NCI-H2227 (cell line): Measurements from ENCODE around the gene ISL2.

Source experiments
- DNase-seq: peaks from one replicate; lab custom pipeline; 2025; ENCODE audit not compliant: unreplicated experiment; lab: John Stamatoyannopoulos, UW

Gene ISL2

DNA sequence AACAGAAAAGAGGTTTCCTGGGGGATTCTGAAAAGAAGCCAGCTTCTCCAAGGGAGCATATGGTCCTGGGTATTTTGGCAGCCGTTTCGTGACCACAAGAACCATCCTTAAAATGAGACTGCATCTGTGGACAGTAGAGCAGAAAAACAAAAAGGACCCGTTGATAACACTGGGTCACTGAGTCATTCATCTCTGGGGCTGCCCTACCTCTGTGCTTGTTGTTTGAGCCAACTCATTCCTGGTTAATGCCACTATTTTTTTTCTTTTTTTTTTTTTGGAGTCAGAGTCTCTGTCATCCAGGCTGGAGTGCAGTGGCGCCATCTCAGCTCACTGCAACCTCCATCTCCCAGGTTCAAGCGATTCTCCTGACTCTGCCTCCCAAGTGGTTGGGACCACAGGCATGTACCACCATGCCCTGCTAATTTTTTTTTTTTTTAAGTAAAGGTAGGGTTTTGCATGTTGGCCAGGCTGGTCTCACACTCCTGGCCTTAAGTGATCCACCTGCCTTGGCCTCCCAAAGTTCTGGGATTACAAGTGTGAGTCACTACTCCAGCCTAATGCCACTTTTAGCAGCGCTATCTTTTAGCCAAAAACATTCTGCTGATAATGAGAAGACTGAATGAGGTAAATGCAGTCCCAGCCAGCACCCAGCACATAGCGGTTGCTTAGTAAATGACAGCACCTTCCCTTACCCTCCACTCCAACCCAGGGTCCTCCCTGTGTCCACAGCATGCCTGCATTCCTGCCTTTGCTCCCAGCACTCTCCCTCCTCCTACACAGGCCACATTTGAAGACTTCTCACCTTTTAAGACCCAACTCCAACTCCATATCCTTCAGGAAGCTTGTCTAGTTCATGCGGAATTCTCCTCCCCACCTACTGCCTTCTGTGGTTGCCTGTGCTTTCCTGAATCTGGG is 9.1 kb upstream of the ISL2 start:
- no peak for DNase-seq

DNA sequence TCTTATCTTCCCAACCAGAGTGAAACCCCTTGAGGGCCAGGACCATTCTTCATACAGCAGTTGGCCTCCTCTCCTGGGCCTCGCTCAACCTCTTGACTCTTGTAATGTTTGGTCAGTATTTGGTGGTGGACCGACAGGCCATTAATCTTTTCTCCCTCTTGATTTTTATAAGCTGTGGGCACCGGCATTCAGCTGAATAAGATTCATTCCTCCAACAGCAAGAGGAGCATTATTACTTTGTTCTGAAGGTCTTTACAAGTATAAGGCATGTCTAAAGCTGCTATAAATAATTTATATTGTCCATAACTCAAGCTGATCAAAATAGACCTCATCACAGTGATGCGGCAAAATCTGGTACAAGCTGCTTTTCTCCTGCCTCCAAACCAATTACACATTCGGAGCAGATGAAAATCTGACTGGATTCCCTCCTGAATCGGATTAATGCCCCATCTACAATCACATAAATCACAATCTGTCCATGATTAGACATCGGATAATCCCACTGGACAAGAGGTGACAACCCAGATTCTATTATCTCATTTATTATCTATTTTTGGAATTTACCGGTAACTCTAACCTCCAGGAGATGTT is 8.4 kb upstream of the ISL2 start:
- no peak for DNase-seq

DNA sequence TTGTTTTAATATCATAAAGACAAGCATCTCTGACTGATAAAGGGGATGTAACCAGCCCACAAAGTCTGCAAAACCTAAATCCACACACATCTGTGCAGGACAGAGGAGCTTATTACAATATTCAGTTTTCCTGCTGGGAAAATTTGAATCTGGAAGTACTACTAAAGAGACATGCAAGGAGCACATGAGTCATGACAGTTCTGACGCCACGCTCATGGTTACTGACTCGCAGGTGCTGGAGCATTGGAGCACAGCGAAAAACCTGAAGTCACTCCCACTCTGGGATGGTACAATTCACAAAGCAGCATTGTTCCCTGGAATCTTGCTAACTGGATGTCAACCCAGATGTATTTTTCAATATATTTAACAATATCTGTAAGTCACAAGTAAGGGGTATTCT is 7.6 kb upstream of the ISL2 start:
- no peak for DNase-seq

DNA sequence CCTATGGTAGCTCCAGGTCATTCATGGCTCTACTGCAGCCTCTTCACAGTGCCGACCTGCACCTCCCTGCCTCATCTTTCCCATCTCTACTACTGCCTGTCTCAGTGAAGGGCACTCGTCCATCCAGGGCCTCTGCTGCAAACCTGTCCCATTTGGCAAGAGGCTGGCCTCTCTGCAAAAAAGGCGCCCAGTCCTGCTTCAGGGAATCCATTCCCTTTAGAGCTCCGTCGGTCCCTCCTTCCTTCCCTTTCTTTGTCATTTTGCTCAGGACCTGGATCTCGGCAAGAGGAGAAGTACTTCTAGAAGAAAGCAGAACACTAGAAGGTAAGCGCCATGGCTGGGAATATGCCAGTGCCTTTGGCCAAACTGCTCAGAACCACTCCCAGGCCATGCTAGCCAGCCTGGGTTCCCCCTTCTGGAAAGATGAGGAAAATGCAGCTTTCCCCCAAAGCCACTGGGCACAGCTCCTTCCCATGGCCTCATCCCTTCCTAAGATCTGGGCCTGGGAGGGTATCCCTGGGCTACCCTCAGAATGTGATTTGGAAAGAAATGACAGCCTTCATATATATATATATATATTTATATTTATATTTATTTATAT is 6.4 kb upstream of the ISL2 start:
- DNase-seq, result peak; percentile 45

DNA sequence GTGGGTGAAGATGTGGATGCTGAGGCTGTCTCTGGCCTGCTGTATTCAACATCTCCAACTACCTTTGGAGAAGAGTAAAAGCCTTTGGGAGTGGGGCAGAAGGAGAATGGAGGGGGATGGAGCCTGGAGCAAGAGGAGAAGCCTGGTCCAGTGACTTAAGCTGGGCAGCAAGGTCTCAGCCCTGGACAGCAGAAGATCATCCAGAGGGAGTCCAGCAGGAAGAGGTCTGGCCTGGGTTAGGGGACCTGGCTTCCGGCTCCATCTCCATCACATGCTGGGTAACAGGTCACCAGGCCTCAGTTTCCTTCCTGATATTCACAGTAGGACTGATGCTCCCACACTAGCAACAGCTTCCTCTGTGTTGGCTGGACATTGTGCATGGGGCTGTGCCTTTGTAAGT is 3.8 kb upstream of the ISL2 start:
- DNase-seq, result no peak

DNA sequence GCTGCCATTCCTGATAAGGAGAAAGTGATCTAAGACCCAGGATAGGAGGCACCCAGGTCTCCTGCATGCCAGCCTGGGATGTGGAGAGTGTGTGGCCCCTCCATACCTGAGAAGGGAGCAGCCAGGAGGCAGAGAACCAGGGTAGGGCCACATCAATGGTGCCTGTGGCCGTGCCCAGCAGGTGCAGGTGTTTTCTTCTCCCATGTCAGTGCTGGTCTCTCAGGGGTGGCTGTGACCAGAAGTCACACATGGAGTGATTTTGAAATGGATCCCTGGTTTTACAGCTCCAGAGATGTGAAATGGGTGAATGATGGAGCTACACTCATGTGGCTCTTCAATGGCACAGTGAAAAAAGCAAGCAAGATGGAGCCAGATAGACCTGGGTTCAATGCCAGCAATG is 3.3 kb upstream of the ISL2 start:
- no peak for DNase-seq

DNA sequence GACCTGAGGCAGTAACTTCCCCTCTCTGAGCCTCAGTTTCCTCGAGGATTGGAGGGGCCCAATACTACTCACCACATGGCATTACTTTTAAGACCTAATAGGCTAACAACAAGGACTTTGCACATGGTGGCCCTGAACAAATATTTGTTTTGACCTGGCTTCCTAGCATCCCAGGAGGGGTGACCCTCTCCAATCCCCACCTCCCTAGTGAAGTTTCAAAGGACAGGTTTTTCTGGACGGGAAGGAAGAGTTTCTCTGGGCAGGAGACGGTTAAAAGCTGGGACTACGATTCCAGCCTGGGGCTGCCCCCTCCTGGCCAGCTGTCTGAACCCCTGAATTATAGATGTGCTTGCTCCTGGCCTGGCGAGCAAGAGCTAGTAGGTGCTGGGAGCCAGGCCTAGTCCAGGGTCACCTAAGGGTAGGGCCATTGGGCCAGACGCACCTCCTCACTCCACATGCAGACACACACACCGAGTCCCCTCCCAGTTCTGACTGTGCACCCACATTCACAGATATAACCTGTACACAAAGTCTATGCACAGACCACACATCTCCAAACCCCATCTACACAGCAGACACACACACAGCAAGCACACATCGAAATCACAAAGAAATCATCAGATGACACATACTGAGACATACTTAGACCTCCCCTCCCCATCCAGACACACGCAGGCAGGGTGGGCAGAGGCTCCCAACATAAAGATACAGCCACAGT is 2.7 kb upstream of the ISL2 start:
- DNase-seq, result no peak

DNA sequence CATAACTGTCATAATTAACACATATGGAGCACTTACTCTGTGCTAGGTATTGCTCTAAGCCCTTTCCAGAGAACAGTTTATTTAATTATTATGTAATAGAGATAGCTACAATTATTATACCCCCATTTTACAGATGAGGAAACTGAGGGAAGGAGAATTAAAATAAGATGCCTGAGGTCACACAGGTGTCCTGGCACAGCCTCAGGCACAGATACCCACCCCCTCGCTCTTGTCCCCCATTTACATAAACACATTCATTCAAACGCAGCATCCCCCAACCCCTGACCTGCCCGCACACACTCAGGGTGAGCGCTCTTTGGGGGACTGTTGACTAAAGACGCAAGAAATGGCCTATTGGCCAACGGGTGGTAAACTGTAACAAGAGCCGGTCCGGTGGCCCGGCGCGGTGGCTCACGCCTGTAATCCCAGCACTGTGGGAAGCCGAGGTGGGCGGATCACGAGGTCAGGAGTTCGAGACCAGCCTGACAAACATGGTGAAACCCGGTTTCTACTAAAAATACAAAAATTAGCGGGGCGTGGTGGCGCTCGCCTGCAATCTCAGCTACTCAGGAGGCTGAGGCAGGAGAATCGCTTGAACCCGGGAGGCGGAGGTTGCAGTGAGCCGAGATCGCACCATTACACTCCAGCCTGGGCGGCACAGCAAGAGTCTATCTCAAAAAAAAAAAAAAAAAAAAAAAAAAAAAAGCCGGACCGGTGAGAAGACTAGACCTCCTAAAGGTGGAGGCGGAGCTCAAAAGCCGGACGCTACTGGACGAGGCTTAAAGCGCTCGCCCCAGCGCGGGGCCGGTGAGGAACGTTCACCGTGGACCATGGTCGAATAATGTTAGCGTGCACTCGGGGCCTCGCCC is 1.9 kb upstream of the ISL2 start:
- DNase-seq, result peak; percentile 33

DNA sequence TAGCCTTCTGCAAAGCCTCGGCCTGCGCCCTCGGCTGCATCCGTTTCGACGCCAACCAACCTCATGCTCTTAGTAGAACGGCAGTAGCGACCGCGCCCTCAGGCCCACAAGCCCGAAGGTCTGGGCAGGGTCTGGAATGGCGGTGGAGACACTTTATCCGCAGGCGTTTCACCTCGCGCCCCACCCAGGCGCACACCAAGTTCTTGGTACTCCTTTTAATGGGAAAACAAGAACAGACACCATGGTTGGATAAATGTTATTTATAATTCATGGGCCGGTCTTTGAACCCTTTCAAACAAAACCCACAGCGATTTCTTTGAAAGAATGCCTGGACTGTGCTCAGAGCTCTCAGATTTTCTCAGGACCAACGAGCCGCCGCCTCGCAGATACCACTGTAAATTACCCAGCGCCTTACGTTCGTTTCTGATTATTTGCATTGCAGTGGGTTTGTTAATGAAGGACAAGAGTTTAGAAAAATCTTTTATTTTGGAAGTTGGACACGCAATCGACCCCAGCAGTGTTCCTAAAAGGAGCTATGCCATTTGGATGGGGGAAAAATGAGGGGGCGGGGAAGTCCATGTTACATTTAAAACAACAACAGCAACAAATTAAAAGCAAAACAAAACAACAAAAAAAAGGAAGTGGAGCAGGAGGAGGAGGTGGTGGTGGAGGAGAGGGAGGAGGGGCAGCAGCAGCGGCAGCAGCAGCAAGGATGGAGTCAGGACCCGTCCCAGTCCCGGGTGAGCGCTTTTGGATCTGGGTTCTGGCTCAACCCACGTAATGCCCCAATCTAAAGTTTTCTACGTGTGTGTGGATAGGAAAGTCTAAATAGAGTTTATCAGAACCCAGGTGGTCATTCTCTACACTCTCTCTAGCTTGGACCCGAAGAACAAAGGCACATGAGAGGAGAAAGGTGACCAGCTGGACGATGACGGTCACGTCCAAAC is 993 bp upstream of the ISL2 start:
- peak; percentile 41 for DNase-seq

DNA sequence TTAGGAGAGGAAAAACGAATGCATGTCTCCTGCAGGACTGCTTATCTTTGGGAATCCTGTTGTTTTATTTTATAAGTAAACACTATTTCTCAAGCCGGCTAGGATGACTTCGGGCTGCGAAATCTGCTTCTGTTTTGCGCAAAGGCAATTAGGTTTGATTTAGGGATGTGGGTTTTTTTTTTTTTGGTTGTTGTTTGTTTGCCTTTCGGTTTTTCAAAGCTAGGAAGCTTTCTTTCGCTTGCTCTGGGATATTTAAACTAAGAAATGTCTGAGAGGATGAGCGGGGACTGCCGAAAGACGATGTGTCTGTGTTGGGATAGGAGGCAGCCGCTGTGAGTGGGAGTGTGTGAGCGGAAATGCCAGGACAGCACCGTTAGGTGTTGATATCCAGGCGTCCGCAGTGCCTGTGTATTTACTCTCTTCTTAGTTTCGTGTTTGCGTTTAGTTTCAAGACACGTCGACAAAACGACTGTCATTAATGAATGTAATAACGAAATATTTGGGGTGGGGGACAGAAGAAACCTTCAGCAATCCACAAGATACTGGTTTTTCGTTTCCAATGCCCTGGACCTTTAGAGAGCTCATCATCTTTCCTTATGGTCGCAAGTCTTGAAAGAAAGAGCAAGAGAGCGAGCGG is 604 bp downstream of the ISL2 start:
- peak; percentile 42 for DNase-seq

DNA sequence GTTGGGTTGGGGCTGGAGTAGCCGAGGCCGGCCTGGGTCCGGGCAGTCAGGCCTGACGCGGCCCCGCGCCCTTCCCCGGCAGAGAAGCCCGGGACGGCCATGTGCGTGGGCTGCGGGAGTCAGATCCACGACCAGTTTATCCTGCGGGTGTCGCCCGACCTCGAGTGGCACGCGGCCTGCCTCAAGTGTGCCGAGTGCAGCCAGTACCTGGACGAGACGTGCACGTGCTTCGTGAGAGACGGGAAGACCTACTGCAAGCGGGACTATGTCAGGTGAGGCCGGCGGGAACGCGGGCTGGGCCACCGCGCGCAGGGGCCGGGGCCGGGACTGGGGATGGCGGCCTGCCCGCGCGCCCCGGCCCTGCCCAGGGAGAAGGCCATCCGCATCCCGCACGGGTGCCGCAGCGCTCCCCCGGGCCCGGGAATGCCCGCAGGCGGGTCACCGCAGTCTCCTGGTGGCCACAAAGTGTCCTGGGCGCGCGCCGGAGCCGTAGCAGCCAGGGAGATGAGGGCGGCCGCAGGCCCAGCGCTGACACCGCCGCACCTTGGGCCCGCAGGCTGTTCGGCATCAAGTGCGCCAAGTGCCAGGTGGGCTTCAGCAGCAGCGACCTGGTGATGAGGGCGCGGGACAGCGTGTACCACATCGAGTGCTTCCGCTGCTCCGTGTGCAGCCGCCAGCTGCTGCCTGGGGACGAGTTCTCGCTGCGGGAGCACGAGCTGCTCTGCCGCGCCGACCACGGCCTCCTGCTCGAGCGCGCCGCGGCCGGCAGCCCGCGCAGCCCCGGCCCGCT is 1.3 kb downstream of the ISL2 start:
- peak; percentile 38 for DNase-seq

DNA sequence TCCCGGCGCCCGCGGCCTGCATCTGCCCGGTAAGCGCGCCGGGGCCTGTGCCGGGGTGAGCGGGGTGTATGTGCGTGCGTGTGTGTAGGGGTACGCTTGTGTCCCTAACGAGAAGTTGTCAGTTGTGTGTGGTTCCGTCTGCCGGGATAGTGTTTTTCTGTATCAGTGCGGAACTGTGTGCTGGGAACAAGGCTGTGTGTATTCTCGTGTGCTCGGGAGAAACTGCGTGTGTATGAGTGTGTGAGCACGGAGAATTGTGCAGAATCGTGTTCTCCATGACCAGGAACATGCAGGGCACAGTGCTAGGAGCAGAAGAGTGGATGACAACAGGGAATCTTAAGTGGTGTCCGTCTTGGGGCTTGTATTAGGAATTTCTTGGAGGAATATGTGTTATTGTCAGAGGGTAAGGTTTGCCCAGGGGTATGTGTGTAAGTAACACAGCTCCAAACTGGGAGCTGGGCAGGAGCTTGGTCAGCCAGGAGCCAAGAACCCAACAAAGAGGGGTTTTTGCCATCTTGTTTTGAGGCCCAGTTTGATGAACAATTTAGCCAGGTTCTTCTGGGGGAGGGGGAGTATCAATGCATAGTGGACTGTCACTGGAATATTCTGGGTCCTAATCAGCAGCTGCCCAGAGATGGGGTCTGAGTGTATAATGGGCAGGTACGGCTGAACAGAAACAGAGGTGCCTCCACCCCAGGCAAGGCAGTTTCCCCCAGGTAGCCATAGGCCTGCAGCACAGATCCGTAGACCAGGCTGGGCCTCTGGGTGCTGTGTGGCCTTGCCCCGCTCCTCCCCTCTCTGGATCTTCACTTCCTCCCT is 2.1 kb downstream of the ISL2 start:
- DNase-seq, result no peak

DNA sequence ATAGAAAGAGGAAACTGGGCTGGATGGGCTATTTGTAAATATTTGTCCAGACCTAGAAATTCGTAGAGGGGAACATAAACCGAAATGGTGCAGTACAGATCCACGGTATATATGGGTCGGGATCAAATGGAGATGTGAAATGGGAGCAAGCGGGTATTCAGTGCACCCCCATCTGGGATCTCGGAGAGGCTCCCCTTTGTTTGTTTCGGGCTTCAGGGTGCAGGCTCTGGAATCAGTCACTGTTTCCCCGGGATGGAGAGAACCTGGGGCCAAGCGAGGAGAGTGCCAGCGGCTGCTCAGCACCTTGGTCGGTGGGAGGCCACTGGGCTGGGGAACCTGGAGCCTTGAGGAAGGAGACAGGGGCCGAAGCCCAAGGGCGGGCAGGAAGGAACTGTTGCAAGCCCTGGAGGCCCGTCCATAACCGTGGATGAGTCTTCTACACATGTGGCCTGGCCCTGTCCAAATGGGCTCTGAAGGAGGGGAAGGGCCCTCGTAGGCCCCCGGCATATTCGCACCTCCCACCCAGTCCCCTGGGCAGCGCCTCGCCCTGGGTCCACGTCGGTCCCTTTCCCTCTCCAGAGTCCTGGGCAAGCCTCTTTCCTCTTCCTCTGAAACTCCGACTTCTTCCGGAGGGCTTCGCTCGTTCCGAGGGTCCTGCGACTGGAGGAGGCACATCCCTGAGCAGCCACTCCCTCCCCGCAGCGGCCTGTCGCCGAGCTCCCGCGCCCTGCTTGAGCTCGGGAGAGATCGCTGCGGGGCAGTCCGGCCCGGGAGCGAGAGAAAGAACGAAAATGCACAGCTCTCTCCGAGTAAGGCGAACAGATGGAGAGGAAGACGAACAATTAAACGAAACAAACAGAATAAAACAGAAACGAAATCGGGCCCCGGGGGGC is 3.0 kb downstream of the ISL2 start:
- DNase-seq, result no peak

DNA sequence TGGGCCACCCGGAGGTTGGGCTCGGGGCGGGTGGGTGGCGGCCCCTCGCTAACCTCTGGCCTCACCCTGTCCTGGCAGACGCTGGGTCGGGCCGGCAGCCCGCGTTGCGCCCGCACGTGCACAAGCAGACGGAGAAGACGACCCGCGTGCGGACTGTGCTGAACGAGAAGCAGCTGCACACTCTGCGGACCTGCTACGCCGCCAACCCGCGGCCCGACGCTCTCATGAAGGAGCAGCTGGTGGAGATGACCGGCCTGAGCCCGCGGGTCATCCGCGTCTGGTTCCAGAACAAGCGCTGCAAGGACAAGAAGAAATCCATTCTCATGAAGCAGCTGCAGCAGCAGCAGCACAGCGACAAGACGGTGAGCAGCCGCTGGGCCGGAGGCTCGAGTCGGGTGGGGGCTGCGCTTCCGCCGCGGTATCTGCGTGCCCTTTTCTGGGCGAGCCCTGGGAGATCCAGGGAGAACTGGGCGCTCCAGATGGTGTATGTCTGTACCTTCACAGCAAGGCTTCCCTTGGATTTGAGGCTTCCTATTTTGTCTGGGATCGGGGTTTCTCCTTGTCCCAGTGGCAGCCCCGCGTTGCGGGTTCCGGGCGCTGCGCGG is 3.7 kb downstream of the ISL2 start:
- peak; percentile 10 for DNase-seq

DNA sequence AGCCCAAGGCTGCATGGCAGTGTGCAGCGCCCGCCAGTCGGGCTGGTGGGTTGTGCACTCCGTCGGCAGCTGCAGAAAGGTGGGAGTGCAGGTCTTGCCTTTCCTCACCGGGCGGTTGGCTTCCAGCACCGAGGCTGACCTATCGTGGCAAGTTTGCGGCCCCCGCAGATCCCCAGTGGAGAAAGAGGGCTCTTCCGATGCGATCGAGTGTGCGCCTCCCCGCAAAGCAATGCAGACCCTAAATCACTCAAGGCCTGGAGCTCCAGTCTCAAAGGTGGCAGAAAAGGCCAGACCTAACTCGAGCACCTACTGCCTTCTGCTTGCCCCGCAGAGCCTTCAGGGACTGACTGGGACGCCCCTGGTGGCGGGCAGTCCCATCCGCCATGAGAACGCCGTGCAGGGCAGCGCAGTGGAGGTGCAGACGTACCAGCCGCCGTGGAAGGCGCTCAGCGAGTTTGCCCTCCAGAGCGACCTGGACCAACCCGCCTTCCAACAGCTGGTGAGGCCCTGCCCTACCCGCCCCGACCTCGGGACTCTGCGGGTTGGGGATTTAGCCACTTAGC is 4.3 kb downstream of the ISL2 start:
- DNase-seq, result no peak
